ENCODE results near the gene PHF21A. TPM values are rescaled to one million over a fixed set of nuclear protein-coding genes. Genes with fewer than 3 reads are reported as not detected.

PHF21A gene
- total and polyA plus RNA-seq, 2 of the 13 experiments (the other 11 are each of a cell fraction or from before 2014, with no cell fraction given): 4.1 to 34.6 TPM

DNA sequence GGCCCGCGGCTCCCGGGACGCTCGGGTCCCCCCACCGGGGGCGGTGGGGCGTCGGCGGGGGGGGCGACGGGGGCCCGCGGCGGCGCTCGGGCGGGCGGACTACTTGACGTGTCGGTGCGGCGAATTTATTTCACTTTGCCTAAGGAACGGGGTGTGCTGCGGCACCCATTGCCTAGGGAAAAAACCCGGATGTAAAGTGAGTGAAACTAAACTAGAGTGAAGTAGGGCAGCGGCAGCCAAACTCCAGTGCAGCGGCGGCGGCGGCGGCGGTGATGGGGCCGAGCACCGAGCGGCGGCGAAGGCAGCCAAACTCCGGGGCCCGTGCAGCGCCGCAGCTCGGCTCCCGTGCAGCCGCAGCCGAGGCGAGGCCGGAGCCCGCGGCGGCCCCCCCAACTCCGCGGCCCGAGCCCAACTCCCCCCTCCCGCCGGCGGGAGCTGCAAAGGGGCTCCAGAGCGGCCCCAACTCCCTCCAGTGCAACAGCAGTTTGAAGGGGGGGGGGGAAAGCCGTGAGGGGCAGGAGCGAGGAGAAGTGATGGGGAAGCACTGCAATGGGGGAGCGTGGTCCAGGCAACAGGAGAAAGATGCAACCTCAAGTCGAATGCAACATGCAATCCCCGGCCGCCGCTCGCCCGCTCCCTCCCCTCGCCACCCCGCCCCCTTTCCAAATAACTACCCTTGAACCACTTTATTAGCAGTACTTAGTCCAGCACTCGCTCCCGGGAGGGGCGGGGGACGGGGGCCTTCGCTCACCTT lies 647 bp upstream of the PHF21A start (continued):
- TF ChIP-seq ZNF781 (CRISPR knock-in tag; IDR thresholded peaks at IDR 0.05; ENCODE audit: borderline replicate concordance, not compliant biosample characterization): no peak
- TF ChIP-seq ZNF775 (CRISPR knock-in tag; IDR thresholded peaks at IDR 0.05; ENCODE audit: borderline replicate concordance): no peak
- no peak for TF ChIP-seq MXD4 (CRISPR knock-in tag; IDR thresholded peaks at IDR 0.05)
- no peak for TF ChIP-seq ZNF335 (CRISPR knock-in tag; IDR thresholded peaks at IDR 0.05)
- no peak for TF ChIP-seq ZNF296 (CRISPR knock-in tag; conservative IDR thresholded peaks at IDR 0.05)
- no peak for TF ChIP-seq FOSL2 (CRISPR knock-in tag; IDR thresholded peaks at IDR 0.05)
- no peak for TF ChIP-seq BRCA1 (CRISPR knock-in tag; IDR thresholded peaks at IDR 0.05)
- TF ChIP-seq ZNF563 (CRISPR knock-in tag; IDR thresholded peaks at IDR 0.05): peak; percentile 39; the same call in 1 of the 2 replicates
- TF ChIP-seq ZNF138 (CRISPR knock-in tag; IDR thresholded peaks at IDR 0.05; ENCODE audit: low read depth): no peak
- TF ChIP-seq NR2F2 (IDR thresholded peaks at IDR 0.05; ENCODE audit: borderline replicate concordance, low read depth): no peak
- no peak for TF ChIP-seq NONO (IDR thresholded peaks at IDR 0.05)
- TF ChIP-seq NONO (CRISPR knock-in tag; conservative IDR thresholded peaks at IDR 0.05): no peak
- TF ChIP-seq PHF8 (CRISPR knock-in tag; IDR thresholded peaks at IDR 0.05): peak; percentile 66
- TF ChIP-seq ZBTB42 (CRISPR knock-in tag; IDR thresholded peaks at IDR 0.05): no peak
- TF ChIP-seq ZFP90 (CRISPR knock-in tag; IDR thresholded peaks at IDR 0.05; ENCODE audit: borderline replicate concordance): no peak
- no peak for TF ChIP-seq ZNF468 (CRISPR knock-in tag; IDR thresholded peaks at IDR 0.05)
- no peak for TF ChIP-seq MTA3 (CRISPR knock-in tag; IDR thresholded peaks at IDR 0.05)
- TF ChIP-seq STAT5B (CRISPR knock-in tag; IDR thresholded peaks at IDR 0.05): no peak
- no peak for TF ChIP-seq DNMT1 (CRISPR knock-in tag; IDR thresholded peaks at IDR 0.05)
- no peak for TF ChIP-seq HMGXB3 (CRISPR knock-in tag; IDR thresholded peaks at IDR 0.05; ENCODE audit: borderline replicate concordance)
- peak; percentile 12 for TF ChIP-seq U2AF1 (optimal IDR thresholded peaks at IDR 0.05; ENCODE audit: low read depth, low read length)
- no peak for TF ChIP-seq HHEX (CRISPR knock-in tag; IDR thresholded peaks at IDR 0.05)
- no peak for TF ChIP-seq HNF4G (IDR thresholded peaks at IDR 0.05; ENCODE audit: borderline replicate concordance, low read depth, low read length)
- TF ChIP-seq HNF4G (CRISPR knock-in tag; IDR thresholded peaks at IDR 0.05; ENCODE audit: borderline replicate concordance, low read depth): no peak
- TF ChIP-seq REPIN1 (CRISPR knock-in tag; IDR thresholded peaks at IDR 0.05; ENCODE audit: borderline replicate concordance, low read depth): no peak
- peak; percentile 79 for TF ChIP-seq HNRNPK (IDR thresholded peaks at IDR 0.05; ENCODE audit: low read depth, low read length, poor library complexity, severe bottlenecking)
- TF ChIP-seq RFX5 (IDR thresholded peaks at IDR 0.05; ENCODE audit: low read depth, low read length): no peak
- TF ChIP-seq RARA (CRISPR knock-in tag; IDR thresholded peaks at IDR 0.05): 0 out of 2 replicates have a peak, but pooled peaks have one; percentile 6
- no peak for TF ChIP-seq SPEN (CRISPR knock-in tag; IDR thresholded peaks at IDR 0.05; ENCODE audit: low read depth)
